Colonic mucosa (tissue), 4 donors: ENCODE data around the gene SH3PXD2A. TPM values are rescaled to one million over a fixed set of nuclear protein-coding genes. Genes with fewer than 3 reads are reported as not detected.

Experiments used
- DNase-seq: peaks from one replicate; pipeline ENCODE4 v3.0.0-alpha.2; 2020
- H3K27ac ChIP-seq: fragments of 200-600 bp; one replicate; pipeline ENCODE4 v1.8.0; 2021
- H3K27me3 ChIP-seq: fragments of 200-600 bp; one replicate; pipeline ENCODE4 v1.8.0; 2021
- H3K36me3 ChIP-seq: fragments of 200-600 bp; one replicate; pipeline ENCODE4 v1.8.0; 2021
- H3K4me1 ChIP-seq: fragments of 200-600 bp; one replicate; pipeline ENCODE4 v1.8.0; 2021; ENCODE audit warnings: mild to moderate bottlenecking
- H3K4me3 ChIP-seq: fragments of 200-600 bp; one replicate; pipeline ENCODE4 v1.8.0; 2021
- H3K9ac ChIP-seq, 2 donors: one replicate each; pipeline ENCODE4 v1.7.0; 2013; ENCODE audit warnings: control low read depth in 2 of 2, low read depth in 2 of 2, low read length in 2 of 2
- H3K9me3 ChIP-seq: fragments of 200-600 bp; one replicate; pipeline ENCODE4 v1.8.0; 2021
- CTCF ChIP-seq: fragments of 200-600 bp; IDR thresholded peaks from one replicate; pipeline ENCODE4 v1.8.0; 2022; ENCODE audit warnings: antibody characterized with exemption, mild to moderate bottlenecking
- intact Hi-C: fragments of 100-400 bp; cut with DNase I; formaldehyde crosslinking; loops from one replicate; pipeline ENCODE4 v1.14.1; 2022
- total RNA-seq, 2 donors: library from RNA; stranded (reverse); fragmentation: NEBNext Ultra II Directional in 1 of 2; extraction: Animal tissue kit (Norgen Biotek cat#: 25700) in 1 of 2; gene quantifications; one replicate each; pipeline ENCODE4 v1.2.1, GENCODE V29; 2021
- donor health status: healthy.
- donor health status: DM: no; HTN: no; CAD: no.
- donor health status: DM: no; HTN: no; CAD: no.

SH3PXD2A gene
- total RNA-seq, 2 donors from 2014 or later, result 37.5 to 40.8 TPM

GRCh38 chr10:103673606-103674005, 181.8 kb downstream of the SH3PXD2A start:
- no peak for DNase-seq
- intact Hi-C loops, result no loop called here
- no peak overlapping the region for H3K9ac ChIP-seq
- H3K27me3 ChIP-seq, result no peaks in the 10 kb centered on the region
- H3K9me3 ChIP-seq, result no peaks in the 10 kb centered on the region
- no peak overlapping the region for H3K27ac ChIP-seq
- H3K4me1 ChIP-seq, result no peaks in the 10 kb centered on the region
- no peak overlapping the region for H3K4me3 ChIP-seq
- H3K36me3 ChIP-seq, result no peaks in the 10 kb centered on the region
- no peak for TF ChIP-seq CTCF

GRCh38 chr10:103672345-103672744, 183.0 kb downstream of the SH3PXD2A start:
- no peak for TF ChIP-seq CTCF
- no peaks in the 10 kb centered on the region for H3K27me3 ChIP-seq
- intact Hi-C loops, result no loop called here
- no peaks in the 10 kb centered on the region for H3K4me1 ChIP-seq
- no peak overlapping the region for H3K27ac ChIP-seq
- no peak for DNase-seq
- H3K9ac ChIP-seq, result no peak overlapping the region
- no peaks in the 10 kb centered on the region for H3K9me3 ChIP-seq
- no peaks in the 10 kb centered on the region for H3K36me3 ChIP-seq
- no peak overlapping the region for H3K4me3 ChIP-seq

DNA sequence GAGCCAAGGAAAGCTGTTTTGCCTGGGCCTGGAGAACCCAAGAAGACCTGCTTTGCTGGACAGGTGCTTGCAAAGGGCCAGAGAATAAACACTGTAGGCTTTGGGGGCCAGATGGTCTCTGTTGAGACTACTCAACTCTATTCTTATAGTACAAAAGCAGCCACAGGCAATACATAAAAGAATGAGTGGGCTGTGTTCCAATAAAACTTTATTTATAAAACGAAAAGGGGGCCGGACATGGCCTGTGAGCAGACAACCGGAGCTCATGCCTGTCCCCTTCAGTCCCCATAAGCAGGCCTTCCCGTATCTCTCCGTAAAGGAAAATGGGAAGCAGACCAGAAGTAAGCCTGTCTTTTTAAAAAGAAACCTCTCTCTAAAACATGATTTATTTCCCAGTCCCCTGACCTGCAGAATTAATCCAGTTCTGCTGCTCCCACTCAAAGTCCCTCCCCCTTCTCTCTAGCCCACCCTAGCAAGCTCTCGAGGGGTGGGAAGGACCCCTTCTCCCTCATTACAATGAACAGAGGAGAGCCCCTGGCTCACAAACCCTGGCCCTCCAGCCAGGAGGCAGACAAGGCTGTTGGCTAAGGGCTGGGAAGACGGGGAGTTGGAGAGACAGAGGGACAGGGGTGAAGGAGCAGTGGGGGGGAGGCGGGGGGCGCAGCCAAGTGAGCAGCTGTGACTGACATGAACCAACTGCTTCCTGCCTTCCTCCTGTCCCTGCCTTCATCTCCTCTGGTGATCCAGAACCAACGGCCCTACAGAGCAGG, 184.1 kb downstream of the SH3PXD2A start:
- Histone ChIP-seq H3K4me1 (no peaks in the 10 kb centered on the region), H3K36me3 (no peaks in the 10 kb centered on the region), H3K9me3 (no peaks in the 10 kb centered on the region), H3K27me3 (no peaks in the 10 kb centered on the region), H3K27ac (no peak overlapping the region), H3K4me3 (no peak overlapping the region), H3K9ac (no peak overlapping the region)
- no peak for DNase-seq
- intact Hi-C loops, result no loop called here
- TF ChIP-seq CTCF, result no peak

GRCh38 chr10:103669944-103670343, 185.4 kb downstream of the SH3PXD2A start:
- Histone ChIP-seq H3K9me3 (no peaks in the 10 kb centered on the region), H3K36me3 (no peaks in the 10 kb centered on the region), H3K4me1 (no peaks in the 10 kb centered on the region), H3K27me3 (no peaks in the 10 kb centered on the region), H3K9ac (no peak overlapping the region), H3K4me3 (no peak overlapping the region), H3K27ac (no peak overlapping the region)
- no peak for TF ChIP-seq CTCF
- DNase-seq, result no peak
- intact Hi-C loops, result no loop called here

GRCh38 chr10:103669243-103669929, 186.0 kb downstream of the SH3PXD2A start:
- Histone ChIP-seq H3K9me3 (no peaks in the 10 kb centered on the region), H3K36me3 (no peaks in the 10 kb centered on the region), H3K4me1 (no peaks in the 10 kb centered on the region), H3K27me3 (no peaks in the 10 kb centered on the region), H3K9ac (peak overlapping the region in 1 of 2 donors; percentile 46), H3K4me3 (no peak overlapping the region), H3K27ac (peak overlapping the region; percentile 3)
- no peak for DNase-seq
- TF ChIP-seq CTCF, result no peak
- intact Hi-C loops, result no loop called here
